HG03095 (cell line): ENCODE results near the gene ZWINT.

ENCODE experiments used
- ATAC-seq: cut with Tn5 transposase; IDR thresholded peaks from one replicate; pipeline ENCODE4 v1.9.1; 2021; ENCODE audit warnings: moderate library complexity; ENCODE audit not compliant: unreplicated experiment

ZWINT gene, protein sequence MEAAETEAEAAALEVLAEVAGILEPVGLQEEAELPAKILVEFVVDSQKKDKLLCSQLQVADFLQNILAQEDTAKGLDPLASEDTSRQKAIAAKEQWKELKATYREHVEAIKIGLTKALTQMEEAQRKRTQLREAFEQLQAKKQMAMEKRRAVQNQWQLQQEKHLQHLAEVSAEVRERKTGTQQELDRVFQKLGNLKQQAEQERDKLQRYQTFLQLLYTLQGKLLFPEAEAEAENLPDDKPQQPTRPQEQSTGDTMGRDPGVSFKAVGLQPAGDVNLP

DNA sequence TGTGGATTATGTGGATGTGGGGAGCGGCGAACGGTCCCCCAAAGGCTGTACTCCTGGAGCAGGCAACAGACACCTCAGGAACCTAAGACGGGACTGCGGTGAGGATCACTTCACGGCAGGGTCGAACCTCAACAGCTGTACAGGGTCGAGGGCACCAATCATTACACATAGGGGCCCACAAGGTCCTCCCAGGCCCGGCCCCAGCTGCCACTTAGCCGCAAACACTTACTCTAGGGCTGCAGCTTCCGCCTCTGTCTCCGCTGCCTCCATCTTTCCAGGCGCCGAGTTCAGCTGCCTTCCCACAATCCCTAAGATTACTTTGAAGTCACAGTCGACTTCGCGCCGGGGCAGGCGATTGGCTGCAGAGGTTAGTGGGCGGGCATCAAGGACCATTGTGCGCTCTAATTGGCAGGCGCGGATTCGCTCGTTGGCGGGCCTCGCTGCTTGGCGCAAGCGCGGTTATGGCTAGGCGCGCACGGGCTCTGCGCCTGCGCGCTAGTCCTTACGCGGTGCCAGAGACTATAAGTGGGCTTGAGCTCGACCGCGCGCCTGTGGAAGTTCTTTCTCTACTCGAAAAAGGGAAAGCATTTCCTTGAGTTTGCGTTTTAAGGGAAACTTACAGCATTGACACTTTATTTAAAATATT is at the start of gene ZWINT:
Gene ZWINT (minus strand): TSS at position 293 of the 646 bp plus-strand sequence. CDS start 23 bp downstream, at position 270.
- ATAC-seq = peak; percentile 99

DNA sequence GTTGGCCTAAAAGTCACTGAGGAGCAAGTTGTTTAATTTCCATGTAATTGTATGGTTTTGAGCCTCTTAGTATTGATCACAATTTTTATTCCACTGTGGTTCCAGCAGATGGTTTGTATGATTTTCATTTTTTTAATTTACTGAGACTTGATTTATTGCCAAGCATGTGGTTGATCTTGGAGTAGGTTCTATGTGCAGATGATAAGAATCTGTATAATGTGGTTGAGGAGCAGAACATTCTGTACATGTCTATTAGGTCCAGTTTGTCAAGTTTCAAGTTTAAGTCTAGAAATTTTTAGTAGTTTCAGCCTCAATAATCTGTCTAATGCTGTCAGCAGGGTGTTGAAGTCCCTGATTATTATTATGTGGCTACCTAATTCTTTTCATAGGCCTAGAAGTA is 22.7 kb upstream of the ZWINT start:
- no peak for ATAC-seq

DNA sequence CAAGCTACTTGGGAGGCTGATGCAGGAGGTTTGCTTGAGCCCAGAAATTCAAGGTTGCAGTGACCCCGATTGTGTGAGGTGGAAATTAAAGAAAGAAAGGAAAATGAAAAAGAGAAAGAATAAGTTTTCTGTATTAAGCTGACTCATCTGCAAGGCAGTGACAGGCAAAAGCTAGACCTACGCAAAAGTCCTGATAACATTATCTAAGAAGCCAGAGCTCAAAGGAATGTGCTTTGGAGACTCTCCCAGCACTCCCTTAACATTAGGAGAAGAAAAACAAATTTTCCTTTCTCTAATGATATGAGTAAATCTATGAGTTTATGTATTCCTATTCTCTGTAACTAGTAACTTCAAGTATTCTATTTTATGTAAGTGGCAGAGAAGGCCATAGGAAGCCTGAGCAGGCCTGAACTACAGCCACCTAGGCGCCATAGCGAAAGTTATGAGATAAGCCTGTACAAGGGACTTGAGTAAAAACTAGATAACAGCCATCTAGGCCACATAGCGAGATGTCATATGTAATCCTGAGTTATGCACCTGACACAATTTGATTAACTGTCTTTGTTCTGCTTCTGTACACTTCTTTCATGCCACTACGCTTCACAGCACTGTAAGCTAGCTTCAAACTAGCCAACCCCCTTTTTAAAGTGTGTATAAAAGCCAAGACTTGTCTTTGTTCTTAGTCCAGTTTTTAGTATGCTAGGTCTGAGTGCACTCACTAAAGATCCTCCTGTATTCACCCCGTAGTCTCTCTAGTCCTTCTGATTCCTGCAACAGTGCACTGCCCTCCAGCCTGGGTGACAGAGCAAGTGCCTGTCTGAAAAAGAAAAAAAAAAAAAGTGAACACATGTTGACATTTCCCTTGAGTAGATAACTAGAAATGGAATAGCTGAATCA is 9.4 kb upstream of the ZWINT start:
- no peak for ATAC-seq

DNA sequence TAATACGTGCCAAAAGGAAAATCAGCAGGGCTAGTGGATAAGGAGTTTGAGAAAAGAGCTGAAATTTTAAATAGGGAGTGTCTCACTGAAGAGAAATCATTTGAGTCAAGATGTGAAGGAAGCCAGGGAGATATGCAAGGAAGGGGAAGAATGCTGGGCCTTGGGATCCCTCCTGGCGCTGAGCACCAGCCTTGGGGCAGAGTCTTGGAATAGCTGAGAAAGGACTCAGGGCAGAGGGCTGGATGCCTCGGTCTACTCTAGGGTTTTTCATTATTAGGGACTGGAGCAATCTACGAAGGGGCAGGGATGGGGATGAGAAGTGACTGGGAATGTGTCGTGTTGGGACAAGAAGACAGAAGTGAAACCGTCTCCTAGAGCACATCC is 484 bp downstream of the ZWINT start:
- ATAC-seq = no peak

DNA sequence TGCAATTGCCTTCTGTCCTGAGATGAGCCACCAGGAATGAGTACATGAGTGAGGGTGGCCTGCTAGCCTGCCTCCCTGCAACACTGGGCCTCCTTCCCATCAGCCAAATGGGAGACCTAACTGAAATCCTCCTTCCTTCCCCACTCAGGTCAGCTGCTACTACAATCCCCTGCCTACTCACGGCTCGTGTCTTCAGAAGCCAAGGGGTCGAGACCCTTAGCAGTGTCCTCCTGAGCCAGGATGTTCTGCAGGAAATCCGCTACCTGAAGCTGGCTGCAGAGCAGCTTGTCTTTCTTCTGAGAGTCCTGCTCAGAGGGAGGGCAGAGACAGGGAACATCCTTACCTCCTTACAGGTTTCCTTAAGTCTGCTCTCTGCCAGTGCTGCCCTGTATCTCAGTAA is 1.2 kb downstream of the ZWINT start:
- ATAC-seq = no peak

DNA sequence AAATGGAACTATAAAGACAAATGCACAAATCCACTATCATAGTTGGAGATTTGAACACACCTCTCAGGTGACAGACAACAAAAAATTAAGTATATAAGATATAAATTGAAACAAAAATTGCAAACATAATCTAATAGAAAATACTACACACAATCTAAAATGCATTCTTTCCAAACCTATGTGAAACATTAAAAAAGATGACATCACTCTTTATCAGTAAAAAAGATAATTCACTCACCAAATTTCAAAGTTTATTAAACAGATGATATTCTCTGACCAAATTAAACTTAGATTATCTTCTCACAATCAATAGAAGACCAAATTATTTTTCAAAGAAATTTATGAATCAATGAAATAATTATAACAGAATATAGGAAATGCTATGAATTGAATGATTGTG is 4.0 kb downstream of the ZWINT start:
- no peak for ATAC-seq

DNA sequence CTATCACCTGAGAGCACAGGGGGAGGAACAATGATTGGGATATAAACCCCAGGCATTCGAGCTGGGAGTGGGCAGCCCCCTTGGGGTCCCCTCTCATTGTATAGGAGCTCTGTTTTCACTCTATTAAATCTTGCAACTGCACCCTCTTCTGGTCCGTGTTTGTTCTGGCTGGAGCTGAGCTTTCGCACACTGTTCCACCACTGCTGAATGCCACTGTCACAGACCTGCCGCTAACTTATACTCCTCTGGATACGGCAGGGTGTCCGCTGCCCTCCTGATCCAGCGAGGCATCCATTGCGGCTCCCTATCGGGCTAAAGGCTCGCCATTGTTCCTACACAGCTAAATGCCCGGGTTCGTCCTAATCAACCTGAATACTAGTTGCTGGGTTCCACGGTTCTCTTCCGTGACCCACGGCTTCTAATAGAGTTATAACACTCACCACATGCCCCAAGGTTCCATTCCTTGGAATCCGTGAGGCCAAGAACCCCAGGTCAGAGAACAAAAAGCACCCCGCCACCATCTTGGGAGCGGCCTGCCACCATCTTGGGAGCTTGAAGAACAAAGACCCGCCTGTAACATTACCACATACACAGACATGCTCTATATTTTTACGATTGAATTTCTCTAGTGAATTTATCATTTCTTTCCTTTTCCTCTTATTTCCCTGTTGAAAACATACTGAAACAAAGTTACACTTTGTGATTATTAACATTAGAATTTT is 9.0 kb downstream of the ZWINT start:
- no peak for ATAC-seq

DNA sequence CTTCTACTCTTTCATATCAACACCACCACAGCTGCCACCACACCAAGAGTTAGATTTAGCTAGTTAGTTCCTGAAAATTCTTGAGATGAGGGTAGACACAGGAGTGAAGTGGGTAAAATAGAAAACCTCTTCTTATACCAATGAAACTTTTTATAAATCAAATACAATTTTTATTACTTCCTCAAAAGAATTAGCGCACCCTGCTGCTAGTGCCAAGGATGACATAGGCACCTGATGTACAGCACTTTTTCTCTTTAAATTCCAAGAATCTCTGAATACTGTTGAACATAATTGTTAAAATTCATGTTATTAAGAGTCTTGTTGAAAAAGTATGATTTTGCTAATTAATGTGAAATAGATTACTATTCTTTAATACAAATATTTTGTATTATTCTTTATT is 11.4 kb downstream of the ZWINT start:
- no peak for ATAC-seq

DNA sequence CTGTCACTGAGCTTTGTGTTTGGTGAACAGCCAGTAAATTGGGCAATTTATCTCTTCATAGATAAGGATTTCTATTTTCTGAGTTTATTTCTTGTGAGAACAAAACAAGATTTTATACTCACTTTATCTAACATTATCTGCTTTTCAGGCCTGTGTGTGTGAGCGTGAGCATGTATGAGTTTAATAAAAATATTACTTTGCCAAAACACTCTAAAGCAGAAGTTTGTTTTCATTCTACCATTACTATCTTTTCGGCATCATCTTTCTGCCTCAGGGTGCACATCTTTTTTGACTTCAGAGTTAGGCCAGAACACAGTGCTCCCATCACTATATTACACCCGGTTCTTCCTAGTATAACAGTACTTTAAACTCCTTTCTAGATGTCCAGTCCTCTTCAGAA is 13.0 kb downstream of the ZWINT start:
- no peak for ATAC-seq

DNA sequence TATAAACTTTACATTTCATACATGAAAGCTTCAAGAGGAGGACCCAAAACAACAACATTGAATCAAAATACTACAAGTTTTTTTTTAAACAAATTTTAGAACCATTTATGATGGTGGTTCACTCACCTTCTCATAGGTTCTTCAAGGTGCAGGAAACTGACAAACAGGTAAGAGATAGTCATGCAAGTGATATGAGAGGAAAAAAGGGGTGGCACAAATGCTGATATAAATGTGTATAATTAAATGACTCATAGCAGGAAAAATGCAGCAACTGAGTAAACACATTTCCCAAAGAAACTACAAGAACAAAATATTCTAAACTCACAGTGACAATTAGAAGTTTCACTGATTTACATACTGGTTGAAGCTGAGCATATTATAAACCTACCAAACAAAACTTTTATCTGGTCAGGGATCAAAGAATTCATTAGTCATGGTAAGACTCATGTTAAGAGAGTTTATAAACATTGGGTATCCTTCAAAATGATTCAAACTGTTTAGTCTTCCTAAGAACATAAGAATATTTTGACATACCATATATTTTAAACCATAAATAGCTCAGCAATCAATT is 14.1 kb downstream of the ZWINT start:
- ATAC-seq = no peak

DNA sequence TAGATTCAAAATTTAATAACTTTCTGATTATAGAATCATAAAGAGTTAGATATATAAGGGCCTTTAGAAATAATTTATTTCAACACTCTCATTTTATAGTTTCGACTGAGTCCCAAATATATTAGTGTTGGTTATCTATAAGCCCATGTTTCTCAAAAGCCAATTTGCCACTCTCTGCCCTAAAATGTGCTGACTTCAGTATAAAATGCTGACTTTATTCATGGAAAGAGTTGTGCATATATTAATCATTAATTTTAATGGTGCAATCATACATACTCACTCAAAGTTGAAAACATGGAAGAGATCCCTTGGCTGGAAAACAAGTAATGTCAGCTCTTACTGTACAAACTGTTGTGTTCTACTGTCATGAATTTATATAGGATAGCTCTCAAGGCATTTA is 19.4 kb downstream of the ZWINT start:
- no peak for ATAC-seq

DNA sequence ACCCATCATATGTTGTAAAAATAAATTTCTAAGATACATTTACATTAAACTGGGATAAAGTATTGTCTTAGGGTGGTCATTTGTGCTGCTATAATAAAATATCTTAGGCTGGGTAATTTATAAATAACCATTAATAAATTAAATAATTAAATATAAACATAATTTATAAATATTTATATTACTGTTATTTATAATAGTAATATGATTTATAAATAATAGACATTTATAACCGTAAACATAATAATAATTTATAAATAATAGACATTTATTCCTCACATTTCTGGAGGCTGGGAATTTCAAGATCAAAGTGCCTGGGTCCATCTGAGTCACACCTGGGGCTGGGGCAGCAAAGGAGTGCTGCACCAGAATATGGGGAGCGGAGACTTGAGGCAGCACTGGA is 31.1 kb downstream of the ZWINT start:
- no peak for ATAC-seq

DNA sequence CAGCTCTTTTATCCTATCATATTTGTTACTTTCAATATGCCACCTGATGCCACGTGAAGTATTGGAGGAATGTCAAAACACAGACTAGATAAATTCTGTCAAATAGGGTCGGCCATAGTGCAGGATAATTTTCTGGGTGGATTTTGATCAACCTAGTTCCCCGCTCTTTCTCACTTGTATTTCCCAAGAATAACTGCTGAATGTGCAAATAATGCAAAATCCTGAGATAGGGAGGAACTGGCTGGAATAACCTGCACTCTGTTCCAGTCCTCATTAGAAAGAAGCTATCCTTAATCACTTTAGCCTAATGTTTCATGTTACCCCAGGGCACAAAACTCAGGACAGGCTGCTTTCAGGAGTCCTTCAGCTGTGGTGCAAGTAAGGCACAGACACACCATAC is 33.9 kb downstream of the ZWINT start:
- no peak for ATAC-seq

DNA sequence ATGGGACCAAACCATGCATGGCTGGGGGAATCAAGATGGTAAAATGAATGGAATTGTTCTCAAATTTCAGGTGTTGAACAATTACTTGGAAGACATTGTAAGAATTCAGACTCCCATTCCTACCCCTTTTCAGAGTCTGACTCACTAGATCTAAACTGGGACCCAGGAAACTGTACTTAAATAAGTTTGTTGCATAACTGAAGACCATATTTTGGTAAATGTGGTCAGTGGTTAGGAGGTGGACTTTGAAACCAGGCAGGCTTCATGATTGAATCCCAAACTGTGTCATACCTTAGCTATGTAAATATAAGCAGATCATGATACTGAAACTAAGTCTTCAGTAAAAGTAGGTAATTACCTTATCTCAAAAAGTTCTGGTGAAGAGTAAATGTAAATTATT is 41.7 kb downstream of the ZWINT start:
- peak; percentile 93 for ATAC-seq

DNA sequence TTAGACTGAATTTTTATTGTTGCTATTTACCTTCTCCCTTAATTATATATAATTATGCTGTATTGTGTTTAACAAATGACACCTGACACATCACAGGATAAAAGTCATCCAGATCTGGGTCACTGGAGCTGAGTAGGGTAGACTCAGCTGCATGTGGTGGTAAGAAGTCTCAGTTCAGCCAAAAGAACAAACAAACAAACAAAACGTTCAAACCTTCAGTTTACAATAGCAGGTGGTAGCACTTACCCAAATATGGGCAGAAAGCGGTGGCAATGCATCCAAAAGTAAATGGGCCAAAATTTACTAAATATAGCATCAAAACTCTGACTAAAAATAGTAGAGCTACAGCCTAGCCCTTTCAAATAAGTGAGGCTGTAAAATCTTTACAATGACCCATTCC is 42.2 kb downstream of the ZWINT start:
- ATAC-seq = peak; percentile 13

DNA sequence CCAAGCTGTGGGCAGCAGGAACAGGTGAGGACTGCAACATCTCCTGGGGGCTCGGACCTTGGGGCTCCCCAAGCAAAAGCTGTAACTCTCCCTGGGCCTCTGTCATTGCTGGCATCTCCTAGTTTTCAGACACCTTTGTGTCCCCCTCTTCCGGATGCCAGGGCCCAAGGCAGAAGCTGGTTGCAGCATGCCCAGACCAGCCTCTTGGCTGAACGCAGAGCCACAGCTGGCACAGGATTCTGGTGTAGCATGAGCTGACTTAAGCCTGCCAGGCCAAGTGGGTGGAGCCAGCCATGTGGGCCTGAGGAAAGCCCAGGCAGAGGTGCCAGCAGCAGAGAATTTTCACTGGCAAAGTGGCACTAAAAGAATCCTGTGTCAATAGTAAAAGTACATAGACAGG is 43.5 kb downstream of the ZWINT start:
- ATAC-seq = no peak

DNA sequence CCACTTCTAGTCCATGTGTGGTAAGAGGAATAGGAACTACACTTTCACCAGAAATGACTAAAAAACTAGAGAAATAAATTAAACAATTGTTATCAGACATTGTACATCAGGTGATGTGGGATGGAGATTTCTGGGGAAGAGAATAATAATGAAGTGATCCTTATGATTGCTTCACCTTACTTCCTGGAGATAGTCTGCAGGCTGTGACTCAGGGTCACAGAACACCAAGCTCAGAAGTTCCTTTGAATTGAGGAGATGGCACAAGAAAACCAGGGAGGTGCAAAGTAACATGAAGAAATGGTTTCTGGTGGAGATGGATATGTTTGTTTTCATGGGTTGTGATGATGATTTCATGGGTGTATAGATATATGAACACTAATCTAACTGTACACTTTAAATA is 44.5 kb downstream of the ZWINT start:
- no peak for ATAC-seq
